NCI-H2196 treated with DMSO at 0.1 percent for 48 hours (cell line): ENCODE results near the gene ZNF394.
"Not testable (repeated sequence)": the region's sequence is repeated elsewhere in the genome, so short reads cannot be mapped to it uniquely, and the experiment has no call there.

Experiments used
- DNase-seq: peaks from one replicate; lab custom pipeline; 2025; ENCODE audit not compliant: unreplicated experiment; lab: John Stamatoyannopoulos, UW

ZNF394 gene

DNA sequence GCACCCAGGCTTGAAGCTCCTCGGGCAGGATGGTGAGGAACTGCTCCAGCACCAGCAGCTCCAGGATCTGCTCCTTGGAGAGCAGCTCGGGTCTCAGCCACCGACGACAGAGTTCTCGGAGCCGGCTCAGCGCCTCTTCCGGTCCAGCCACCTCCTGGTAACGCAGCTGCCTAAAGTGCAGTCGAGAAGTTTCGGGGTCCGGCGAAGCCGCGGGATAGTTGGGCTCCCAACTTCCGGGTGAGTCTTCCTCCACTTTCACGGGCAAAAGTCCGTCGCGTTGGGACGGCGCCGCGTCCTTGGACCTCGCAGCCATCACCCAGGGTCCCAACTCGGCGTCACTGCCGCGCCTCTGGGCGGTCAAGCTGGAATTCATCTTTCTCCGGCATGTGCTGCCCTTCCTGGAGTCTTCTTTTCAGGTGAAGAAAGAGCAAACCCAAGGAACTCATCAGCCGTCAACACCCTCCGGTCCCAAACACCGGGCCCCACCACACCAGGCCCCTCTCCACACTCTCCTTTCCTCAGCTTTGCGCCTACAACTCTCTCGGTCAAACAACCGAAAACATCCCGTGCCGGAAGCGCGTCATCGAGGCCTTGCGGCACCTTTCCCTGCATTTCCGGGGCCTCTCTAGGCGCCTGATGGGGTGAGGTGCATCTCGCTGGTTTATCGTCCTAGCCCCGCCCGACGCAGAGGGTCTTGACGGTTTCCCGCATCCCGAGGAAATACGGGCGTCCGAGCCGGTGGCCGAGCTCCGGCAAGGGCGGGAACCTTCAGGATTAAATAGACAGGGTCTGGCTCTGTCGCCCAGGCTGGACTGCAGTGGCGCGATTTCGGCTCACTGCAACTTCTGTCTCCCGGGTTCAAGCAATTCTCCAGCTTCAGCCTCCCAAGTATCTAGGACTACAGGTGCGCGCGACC, at the start of gene ZNF394:
Gene ZNF394, minus strand, starts transcription at position 561 of the 916 bp plus-strand sequence. Its CDS starts 188 bp downstream, at position 373.
- DNase-seq, result peak; percentile 78

DNA sequence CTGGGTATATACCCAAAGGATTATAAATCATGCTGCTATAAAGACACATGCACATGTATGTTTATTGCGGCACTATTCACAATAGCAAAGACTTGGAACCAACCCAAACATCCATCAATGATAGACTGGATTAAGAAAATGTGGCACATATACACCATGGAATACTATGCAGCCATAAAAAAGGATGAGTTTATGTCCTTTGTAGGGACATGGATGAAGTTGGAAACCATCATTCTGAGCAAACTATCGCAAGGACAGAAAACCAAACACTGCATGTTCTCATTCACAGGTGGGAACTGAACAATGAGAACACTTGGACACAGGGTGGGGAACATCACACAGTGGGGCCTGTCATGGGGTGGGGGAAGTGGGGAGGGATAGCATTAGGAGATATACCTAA, 49.5 kb upstream of the ZNF394 start:
- not testable (repeated sequence) for DNase-seq

DNA sequence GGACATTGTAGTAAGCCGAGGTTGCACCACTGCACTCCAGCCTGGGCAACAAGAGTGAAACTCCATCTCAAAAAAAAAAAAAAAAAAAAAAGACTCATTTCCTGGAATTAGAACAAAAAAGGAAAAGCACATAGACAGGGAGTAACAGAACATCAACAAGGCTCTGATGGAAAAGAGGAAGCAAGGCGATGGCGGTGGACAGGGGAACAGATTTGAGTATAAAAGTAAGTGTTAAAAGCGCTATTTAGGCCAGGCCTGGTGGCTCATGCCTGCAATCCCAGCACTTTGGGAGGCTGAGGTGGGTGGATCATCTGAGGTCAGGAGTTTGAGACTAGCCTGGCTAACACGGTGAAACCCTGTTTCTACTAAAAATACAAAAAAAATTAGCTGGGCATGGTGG, 45.2 kb upstream of the ZNF394 start:
- DNase-seq, result not testable (repeated sequence)

DNA sequence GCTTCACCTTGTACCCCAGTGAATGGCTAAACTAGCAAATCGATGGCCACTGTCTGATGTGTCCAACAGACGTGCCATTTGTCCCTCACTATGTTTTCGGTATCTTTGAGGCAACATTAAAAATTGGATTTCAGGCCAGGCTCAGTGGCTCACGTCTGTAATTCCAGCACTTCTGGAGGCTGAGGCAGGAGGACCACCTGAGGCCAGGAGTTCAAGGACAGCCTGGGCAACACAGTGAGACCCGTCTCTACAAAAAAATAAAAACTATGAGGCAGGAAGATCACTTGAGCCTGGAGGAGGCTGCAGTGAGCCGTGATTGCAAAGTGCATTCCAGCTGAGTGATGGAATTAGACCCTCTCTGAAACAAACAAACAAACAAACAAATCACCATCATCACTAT, 43.8 kb upstream of the ZNF394 start:
- DNase-seq, result no peak

DNA sequence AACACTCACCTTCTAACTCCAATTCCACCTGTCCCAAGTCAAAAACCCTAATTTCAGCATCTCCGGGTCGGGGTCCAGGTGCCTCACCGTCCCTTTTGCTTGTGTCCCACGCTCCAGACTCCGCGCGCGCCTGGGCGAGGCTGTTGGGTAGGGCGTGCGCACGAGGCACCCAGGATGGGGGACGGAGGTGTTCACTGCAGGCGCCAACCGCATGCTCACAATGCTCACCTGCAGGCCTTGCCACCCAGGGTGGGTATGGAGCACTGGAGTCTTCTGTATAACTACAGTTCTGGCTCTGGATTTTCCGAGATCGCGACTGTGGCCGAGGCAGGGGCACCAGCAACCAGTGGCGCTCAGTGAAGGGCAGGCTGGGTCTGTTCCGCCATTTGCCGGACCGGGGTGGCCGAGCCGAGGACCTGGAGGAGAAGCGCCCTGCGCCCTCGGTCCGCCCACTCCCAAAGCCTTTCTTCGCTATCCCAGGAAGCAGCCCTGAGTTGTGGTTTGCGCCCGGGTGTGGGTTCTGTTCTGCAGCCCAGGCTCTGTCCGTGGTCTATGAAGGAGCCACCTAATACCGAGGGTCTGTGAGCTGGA, 43.1 kb upstream of the ZNF394 start:
- no peak for DNase-seq

DNA sequence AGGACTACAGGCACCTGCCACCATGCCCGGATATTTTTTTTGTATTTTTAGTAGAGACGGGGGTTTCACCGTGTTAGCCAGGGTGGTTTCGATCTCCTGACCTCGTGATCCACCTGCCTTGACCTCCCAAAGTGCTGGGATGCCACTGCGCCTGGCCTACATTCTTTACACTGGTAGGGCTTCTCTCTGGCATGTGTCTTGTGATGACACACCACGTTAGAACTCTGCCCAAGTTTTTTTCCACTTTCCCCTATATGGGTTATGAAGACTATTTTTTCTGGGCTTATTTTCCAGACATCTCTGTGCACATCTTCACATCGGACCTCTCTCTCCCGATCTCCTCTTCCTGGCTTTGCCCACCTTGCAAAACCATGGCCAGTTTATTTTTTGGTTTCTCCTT, 41.1 kb upstream of the ZNF394 start:
- no peak for DNase-seq

DNA sequence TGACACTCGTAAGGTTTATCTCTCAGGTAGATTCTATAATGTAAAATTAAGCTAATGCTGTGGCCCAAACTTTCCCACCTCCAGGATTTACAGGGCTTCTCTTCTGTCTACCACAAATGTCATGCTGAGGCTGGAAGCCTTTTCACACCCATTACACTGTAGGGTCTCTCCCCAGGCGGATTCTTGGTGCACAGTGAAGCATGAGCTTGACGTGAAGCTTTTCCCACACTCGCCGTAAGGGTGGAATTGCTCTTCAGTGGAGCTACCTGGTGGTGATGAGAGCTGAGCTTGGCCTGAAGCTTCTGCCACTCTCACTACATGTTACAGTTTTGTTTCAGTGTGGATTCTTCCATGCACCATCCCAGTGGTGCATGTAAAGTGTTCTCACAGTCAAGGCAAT, 40.5 kb upstream of the ZNF394 start:
- no peak for DNase-seq

DNA sequence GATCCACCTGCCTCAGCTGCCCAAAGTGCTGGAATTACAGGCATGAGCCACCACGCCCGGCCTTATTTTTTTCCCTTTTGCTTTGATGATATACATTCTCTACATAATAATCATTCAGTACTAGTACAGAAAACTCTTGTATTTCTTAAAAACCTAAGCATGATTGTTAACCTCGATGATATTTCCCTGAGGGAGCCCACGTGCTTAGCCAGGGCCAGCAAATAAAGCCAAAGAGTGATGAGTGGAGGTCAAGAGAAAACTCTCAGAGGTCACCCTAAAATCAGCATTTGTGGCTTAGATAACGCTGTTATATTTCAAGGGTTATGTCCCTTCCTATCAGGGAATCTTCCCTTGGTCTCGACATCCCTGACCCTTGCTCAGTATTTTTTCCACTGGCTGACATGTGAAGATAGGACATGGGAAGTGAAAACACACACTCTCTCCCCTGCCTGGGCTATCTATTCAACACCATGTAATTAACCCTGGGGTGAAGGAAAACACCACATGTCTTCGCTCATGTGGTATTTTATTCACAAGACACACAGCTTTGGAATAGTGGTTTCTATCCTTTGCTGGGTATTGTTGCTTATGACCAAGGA, 39.2 kb upstream of the ZNF394 start:
- DNase-seq, result no peak

DNA sequence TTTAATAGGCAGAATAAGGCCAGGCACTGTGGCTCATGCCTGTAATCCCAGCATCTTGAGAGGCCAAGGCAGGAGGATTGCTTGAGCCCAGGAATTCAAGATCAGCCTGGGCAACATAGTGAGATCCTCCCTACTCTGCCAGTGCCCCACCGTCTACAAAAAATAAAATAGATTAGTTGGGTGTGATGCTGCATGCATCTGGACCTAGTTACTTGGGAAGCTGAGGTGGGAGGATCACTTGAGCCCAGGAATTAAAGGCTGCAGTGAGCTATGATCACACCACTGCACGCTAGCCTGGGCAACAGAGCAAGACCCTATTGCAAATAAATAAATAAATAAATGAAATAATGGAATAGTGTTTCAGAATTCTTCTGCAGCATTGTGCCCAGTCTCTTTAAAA, 35.6 kb upstream of the ZNF394 start:
- no peak for DNase-seq

DNA sequence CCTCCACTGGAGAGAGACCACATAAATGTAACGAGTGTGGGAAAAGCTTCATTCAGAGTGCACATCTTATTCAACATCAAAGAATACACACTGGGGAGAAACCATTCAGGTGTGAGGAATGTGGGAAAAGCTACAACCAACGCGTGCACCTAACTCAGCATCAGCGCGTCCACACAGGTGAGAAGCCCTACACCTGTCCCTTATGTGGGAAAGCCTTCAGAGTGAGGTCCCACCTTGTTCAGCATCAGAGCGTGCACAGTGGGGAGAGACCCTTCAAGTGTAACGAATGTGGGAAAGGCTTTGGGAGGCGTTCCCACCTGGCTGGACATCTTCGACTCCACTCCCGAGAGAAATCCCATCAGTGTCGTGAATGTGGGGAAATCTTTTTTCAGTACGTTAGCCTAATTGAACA, 31.3 kb upstream of the ZNF394 start:
- no peak for DNase-seq

DNA sequence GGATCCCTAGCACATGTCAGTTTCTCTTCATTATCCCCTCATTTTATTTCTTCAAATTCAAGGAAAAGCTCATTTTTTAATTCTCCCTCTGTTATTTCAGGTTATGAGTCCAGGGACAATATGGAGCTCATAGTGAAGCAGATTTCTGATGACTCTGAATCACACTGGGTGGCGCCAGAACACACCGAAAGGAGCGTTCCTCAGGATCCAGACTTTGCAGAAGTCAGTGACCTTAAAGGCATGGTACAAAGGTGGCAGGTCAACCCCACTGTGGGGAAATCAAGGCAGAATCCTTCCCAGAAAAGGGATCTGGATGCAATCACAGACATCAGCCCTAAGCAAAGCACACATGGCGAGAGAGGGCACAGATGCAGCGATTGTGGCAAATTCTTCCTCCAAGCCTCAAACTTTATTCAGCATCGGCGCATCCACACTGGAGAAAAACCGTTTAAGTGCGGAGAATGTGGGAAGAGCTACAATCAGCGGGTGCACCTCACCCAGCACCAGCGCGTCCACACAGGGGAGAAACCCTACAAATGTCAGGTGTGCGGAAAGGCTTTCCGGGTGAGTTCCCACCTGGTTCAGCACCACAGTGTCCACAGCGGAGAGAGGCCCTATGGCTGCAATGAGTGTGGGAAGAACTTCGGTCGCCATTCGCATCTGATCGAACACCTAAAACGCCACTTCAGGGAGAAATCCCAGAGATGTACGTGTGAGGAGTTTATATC, 25.8 kb upstream of the ZNF394 start:
- no peak for DNase-seq

DNA sequence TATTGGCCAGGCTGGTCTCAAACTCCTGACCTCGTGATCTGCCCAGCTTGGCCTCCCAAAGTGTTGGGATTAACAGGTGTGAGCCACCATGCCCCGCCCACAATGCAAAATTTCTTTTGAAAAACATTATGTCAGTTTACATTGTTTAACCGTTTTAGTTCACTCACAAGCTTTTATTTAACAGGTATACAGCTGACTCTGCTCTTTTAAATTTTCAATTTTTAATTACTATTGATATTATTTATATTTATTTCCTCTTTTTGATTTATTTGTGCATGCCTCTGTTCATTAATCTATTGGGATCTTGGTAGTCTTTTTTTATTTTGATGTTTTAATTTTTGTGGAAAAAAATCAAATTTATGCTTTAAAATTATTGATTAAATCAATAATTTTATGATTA, 21.3 kb upstream of the ZNF394 start:
- no peak for DNase-seq

DNA sequence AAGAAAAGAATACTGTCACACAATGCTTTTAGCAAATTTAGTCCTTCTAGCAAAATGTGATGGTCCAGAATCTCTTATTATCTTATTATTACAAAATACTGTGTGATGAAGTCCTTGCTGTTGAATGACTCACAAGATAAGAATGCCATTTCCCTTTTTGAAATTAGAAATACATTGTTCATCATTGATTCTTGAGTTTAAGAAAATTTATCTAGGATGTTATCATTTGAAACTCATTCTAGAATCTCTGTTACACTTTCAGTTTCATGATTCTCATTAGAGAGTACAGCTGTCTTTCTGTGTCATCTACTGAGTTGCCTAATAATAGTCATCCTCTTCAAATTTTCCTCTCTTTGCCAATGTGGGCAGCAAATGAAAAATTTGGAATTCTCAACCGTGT, 14.0 kb upstream of the ZNF394 start:
- no peak for DNase-seq

DNA sequence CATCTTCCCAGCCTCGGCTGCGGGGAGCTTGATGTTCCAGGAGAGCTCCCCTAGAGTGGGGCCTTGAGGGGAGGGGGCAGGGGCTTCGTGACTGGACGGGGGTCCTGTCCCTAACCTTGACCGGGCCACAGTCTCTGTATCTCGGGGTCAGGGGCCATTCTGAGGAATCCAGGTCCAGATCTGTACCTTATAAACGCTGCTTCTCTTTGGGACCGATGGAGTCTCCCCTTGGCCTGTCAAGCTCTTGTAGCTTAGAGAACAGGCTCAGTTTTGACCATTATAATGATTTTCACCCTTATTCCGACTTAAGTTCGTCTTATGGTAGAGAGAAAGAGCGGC, 5.2 kb upstream of the ZNF394 start:
- DNase-seq, result no peak

DNA sequence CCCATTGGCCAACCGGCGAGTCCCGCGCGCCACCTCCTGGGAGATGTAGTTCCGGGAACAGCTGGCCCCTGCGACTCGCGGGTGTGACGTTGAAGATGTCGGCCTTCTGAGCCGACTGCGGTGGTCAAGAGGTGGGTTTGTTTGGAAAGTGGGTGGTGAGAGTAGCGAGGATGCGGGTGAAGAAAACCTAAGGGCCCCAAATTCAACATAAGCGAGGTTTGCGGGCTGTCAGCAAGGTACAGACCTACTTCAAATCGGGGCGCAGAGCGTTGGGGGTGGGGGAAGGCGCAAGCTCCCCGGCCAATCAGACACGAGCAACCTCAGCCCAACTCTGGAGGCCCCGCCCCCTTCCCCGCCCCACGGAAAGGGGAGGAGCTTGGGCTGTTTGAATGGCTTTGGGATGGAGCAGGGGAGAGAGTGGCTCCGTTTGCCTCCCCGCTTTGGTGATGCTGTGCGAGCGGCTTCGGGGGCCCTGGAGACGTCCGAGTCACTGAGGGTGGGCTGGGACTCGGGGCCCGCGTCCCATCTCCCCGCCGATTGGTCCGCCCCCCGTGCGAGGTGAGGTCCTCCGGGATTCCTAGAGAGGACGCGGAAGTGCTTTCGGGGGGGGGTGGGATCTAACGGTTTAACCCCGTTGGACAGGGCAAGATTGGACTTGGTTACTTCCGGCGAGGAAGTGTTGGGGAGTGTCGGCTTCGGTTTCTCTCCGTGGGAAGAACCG, 4.7 kb upstream of the ZNF394 start, which contains the start of gene ZKSCAN5:
Gene ZKSCAN5, plus strand, starts transcription at position 60 of the 721 bp plus-strand sequence. CDS start 1,383 bp downstream, outside the sequence.
- DNase-seq, result peak; percentile 95

DNA sequence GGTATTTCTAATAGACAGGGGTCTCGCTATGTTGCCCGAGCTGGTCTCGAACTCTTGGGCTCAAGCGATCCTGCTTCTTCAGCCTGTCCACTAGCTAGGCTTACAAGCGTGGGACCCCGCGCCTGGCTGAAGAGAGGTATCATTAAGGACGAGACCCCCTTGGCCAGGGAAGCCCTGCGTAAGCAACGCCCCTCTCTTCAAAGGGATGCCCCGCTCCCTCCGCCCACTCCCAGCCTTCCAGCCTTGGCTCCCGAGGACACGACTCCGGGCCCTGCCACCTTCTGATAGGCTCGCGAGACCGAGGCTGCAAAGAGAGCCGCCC, 4.2 kb upstream of the ZNF394 start:
- DNase-seq, result no peak

DNA sequence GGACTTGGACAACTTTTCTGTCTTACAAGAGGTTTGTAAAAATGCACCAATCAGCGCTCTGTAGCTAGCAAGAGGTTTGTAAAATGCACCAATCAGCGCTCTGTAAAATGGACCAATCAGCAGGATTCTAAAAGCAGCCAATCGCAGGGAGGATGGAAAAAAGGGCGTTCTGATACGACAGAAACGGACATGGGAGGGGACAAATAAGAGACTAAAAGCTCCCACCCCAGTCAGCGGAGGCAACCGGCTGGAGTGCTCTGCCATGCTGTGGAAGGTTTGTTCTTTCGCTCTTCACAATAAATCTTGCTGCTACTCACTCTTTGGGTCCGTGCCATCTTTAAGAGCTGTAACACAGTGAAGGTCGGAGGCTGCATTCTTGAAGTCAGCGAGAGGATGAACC, 1.2 kb upstream of the ZNF394 start:
- not testable (repeated sequence) for DNase-seq

DNA sequence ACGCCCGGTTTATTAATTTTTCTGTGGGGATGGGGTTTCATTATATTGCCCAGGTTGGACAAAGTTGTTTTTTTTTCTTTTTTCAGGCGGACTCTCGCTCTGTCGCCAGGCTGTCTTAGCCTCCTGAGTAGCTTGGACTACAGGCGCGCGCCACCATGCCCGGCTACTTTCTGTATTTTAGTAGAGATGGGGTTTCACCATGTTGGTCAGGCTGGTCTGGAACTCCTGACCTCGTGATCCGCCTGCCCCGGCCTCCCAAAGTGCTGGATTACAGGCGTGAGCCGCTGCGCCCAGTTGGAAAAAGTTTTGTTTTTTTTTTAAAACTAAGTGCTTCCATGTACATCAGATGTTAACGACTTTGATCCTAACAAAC, 542 bp upstream of the ZNF394 start:
- DNase-seq, result no peak

DNA sequence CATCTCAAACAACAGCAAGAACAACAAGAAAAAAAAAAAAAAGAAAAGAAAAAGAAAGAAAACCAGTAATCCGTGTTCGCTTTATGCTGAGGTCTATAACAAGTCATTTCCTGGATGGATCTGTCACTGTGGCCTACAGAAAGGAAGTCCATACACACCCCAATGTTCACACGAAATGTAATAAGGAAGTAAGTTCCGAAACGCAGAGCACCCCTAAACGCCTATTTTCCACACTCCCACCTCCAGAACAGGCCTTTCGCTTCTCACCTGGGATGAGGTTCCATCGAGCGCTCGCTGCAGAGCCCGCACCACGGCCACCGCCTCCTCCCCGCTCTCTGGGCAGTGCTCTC, 735 bp downstream of the ZNF394 start:
- no peak for DNase-seq

DNA sequence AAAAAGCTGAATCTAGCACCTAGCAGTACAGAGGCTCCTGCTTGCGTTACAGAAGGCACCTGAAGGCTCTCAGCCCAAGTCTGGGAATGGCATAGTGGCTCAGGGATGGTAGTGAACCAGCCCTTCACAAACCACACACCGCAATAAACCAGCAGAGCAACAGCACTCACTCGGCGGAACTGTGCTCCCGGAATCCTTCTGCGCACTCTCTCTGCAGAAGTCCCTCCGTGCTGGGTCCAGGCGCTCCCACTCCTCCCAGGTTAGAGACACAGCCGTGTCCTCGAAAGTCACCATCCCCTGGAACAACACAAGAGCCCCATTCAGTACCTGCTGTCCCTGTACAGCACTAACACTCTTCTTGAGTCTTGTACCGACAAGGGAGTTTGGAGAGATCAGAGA, 1.5 kb downstream of the ZNF394 start:
- no peak for DNase-seq
